K562 (cell line): ENCODE results near the gene EMID1. TPM values are rescaled to one million over a fixed set of nuclear protein-coding genes. Genes with fewer than 3 reads are reported as not detected.
A peak's percentile ranks its signal among the peaks of the same experiment; 100 is the strongest.
"Not testable (repeated sequence)": the region's sequence is repeated elsewhere in the genome, so short reads cannot be mapped to it uniquely, and the experiment has no call there.

Experiments
- ATAC-seq: fragments of 200-7000 bp; cut with Tn5 transposase; 3 replicates; pipeline ENCODE4 v1.9.1; 2020; ENCODE audit warnings: moderate library complexity
- BruUV-seq: library from RNA; stranded (reverse); fragments of 400-500 nt; replicated peaks from 2 replicates; lab custom pipeline; 2021; lab: Mats Ljungman, UMichigan
- CTCF ChIA-PET: fragments of 300-600 bp; formaldehyde crosslinking; extraction: SDS; loops from one replicate; lab custom pipeline; 2021; ENCODE audit warnings: low intra/inter-chr PET ratio; lab: Yijun Ruan, JAX
- POLR2A ChIA-PET: fragments of 300-600, 350-650 bp; sonication (Branson Sonifier 250); formaldehyde crosslinking; extraction: SDS; loops from one replicate; lab custom pipeline; 2021; ENCODE audit warnings: antibody characterized with exemption, inconsistent platforms; lab: Yijun Ruan, JAX
- DNase-seq, 4 experiments: peaks; one replicate each; pipeline versions ENCODE4 v3.0.0 to v3.0.0-alpha.2; 2011 to 2018; ENCODE audit warnings: low spot score in 3 of 4, mixed read lengths in 3 of 4; ENCODE audit errors: extremely low read depth in 1 of 4
- FAIRE-seq: peaks from 2 replicates; lab custom pipeline; 2011; peaks lifted over from hg19 to GRCh38; lab: Jason Lieb, UNC
- H2AFZ ChIP-seq: 2 replicates; pipeline ENCODE4 v1.6.0; 2011; ENCODE audit warnings: low read depth, low read length, control low read depth, inconsistent platforms
- H3K27ac ChIP-seq: fragments of 200-600 bp; 3 replicates; pipeline ENCODE4 v1.8.0; 2011; ENCODE audit warnings: low read depth, mild to moderate bottlenecking, control low read depth, inconsistent platforms, low read length, moderate library complexity, mixed read lengths; ENCODE audit errors: extremely low read depth
- H3K27me3 ChIP-seq, 2 experiments: fragments of 300-600 bp in 1 of 2; 2 replicates in 1 of 2; 3 replicates in 1 of 2; pipeline versions ENCODE4 v1.6.0 to v1.8.0; 2011; ENCODE audit warnings: inconsistent platforms in 2 of 2, low read length in 2 of 2, mild to moderate bottlenecking in 1 of 2, mixed read lengths in 1 of 2, moderate library complexity in 1 of 2; ENCODE audit not compliant: control insufficient read depth in 2 of 2, insufficient read depth in 2 of 2
- H3K36me3 ChIP-seq: fragments of 300-600 bp; 3 replicates; pipeline ENCODE4 v1.8.0; 2011; ENCODE audit warnings: mild to moderate bottlenecking, low read length, inconsistent platforms; ENCODE audit not compliant: control insufficient read depth, insufficient read depth
- H3K4me1 ChIP-seq, 2 experiments: fragments of 200-600 bp in 1 of 2; replicated peaks in 1 of 2; 2 replicates in 1 of 2; 3 replicates in 1 of 2; pipeline versions ENCODE4 v1.5.1 to v1.8.0; 2011; ENCODE audit warnings: inconsistent platforms in 2 of 2, low read length in 2 of 2, mild to moderate bottlenecking in 1 of 2, mixed read lengths in 1 of 2, moderate library complexity in 1 of 2; ENCODE audit not compliant: control insufficient read depth in 2 of 2, insufficient read depth in 2 of 2
- H3K4me2 ChIP-seq: 2 replicates; pipeline ENCODE4 v1.6.1; 2011; ENCODE audit warnings: low read length, control low read depth, inconsistent platforms, mixed read lengths; ENCODE audit not compliant: insufficient read depth
- H3K4me3 ChIP-seq: fragments of 200-600 bp; sonication (generic), shearing (Covaris generic); 2 replicates; pipeline ENCODE4 v1.5.1; 2016; ENCODE audit warnings: control low read depth, inconsistent platforms
- H3K79me2 ChIP-seq: fragments of 200-600 bp; 3 replicates; pipeline ENCODE4 v1.8.0; 2011; ENCODE audit warnings: low read length, inconsistent platforms; ENCODE audit not compliant: control insufficient read depth, insufficient read depth
- H3K9ac ChIP-seq, 2 experiments: 2 replicates each; pipeline versions ENCODE4 v1.6.0 to v1.6.1; 2011; ENCODE audit warnings: low read depth in 2 of 2, low read length in 2 of 2, control low read depth in 1 of 2, inconsistent platforms in 1 of 2, mild to moderate bottlenecking in 1 of 2, mixed read lengths in 1 of 2; ENCODE audit not compliant: insufficient read depth in 1 of 2
- H3K9me1 ChIP-seq: one replicate; pipeline ENCODE4 v1.6.0; 2011; ENCODE audit warnings: inconsistent platforms, mild to moderate bottlenecking, low read length, moderate library complexity; ENCODE audit not compliant: control insufficient read depth, insufficient read depth
- H3K9me3 ChIP-seq: replicated peaks from 2 replicates; pipeline ENCODE4 v1.5.1; 2011; ENCODE audit warnings: low read depth, low read length, inconsistent platforms; ENCODE audit not compliant: control insufficient read depth, insufficient read depth
- H4K20me1 ChIP-seq: replicated peaks from 2 replicates; pipeline ENCODE4 v1.6.1; 2011; ENCODE audit warnings: low read length, inconsistent platforms, mixed read lengths; ENCODE audit not compliant: control insufficient read depth, insufficient read depth
- MIER1 ChIP-seq: fragments of 450-650 bp; IDR thresholded peaks from 2 replicates; pipeline ENCODE4 v1.6.1; 2016; ENCODE audit warnings: antibody characterized with exemption, mild to moderate bottlenecking, low read depth
- PHF21A ChIP-seq: fragments of 450-650 bp; IDR thresholded peaks from 2 replicates; pipeline ENCODE4 v1.6.1; 2017; ENCODE audit warnings: low read depth, borderline replicate concordance
- PTBP1 ChIP-seq: fragments of 200-400 bp; formaldehyde crosslinking; IDR thresholded peaks from 2 replicates; pipeline ENCODE4 v1.6.1; 2017; ENCODE audit warnings: low read depth, low read length
- RBM25 ChIP-seq: fragments of 200-400 bp; formaldehyde crosslinking; IDR thresholded peaks from 2 replicates; pipeline ENCODE4 v1.6.1; 2018; ENCODE audit warnings: low read length, low read depth, moderate library complexity; ENCODE audit not compliant: severe bottlenecking
- WGBS: fragments of 100-300 bp; shearing (Covaris generic); methylation state at CpG from one replicate; pipeline ENCODE4 v1.1.6; 2016; ENCODE audit warnings: low coverage, mixed read lengths; ENCODE audit not compliant: insufficient coverage; ENCODE audit errors: missing lambda C conversion rate; 5-methylcytosine and 5-hydroxymethylcytosine counted together
- in situ Hi-C: fragments of 300-500 bp; cut with MboI; formaldehyde crosslinking; loops from 4 replicates; pipeline ENCODE4 v1.15.0; 2018; ENCODE audit warnings: inconsistent platforms, mixed read lengths
- intact Hi-C: fragments of 100-400 bp; cut with micrococcal nuclease; formaldehyde crosslinking; loops from 2 replicates; pipeline ENCODE4 v1.14.2; 2022
- polyA plus RNA-seq, 8 experiments: library from polyadenylated mRNA; depleted of rRNA in 4 of 8; stranded (reverse) in 5 of 8; unstranded in 3 of 8; fragments of >200 nt; fragmentation: Nextera tagmentation in 2 of 8; fragmentation: Illumina TruSeq in 1 of 8; extraction: Ambion mirVana in 2 of 8; extraction: Trizol in 1 of 8; gene quantifications; 2 replicates each; pipeline versions ENCODE4 v1.2.1 to v1.2.3, GENCODE V29; 2011 to 2014; ENCODE audit warnings: inconsistent platforms in 1 of 8, missing spikeins in 1 of 8
- total RNA-seq, 7 experiments: library from RNA; depleted of rRNA in 6 of 7; stranded (reverse); fragments of >200 nt in 6 of 7; fragmentation: Illumina TruSeq in 2 of 7; extraction: Trizol in 2 of 7; gene quantifications; 2 replicates each; pipeline versions ENCODE4 v1.2.1 to v1.2.3, GENCODE V29; 2011 to 2021; ENCODE audit warnings: low replicate concordance in 1 of 7
- TF ChIP-seq, protein P1 (sequence below): fragments of 450-650 bp; IDR thresholded peaks from 2 replicates; pipeline ENCODE4 v1.6.1; 2016

The EMID1 gene
- total and polyA plus RNA-seq, 9 of the 15 experiments (the other 6 are each of a cell fraction or from before 2014, with no cell fraction given), result 0.15 to 7.2 (median 2.7) TPM

DNA sequence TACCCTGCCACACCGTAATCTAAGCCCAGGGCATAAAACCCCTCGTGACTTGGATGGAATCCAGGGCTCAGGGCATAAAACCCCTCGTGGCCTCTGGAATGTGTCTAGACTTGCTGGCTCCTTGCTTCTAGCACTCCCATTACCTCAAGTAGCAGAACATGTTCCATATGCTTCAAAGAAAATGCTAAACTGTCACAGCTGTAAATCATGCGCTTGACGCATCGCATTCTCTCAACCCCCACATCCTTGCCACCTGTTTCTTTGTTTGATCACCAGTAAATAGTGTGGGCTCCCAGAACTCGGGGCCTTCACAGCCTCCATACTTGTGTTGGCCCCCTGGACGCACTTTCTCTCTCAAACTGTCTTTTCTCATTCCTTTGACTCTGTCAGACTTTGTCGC, 34.8 kb downstream of the EMID1 start:
- H3K9me3 ChIP-seq, H3K4me1 ChIP-seq, H3K9me1 ChIP-seq, H2AFZ ChIP-seq, H3K4me2 ChIP-seq, DNase-seq, ATAC-seq, FAIRE-seq, in situ Hi-C loops, H3K27ac ChIP-seq, H4K20me1 ChIP-seq, H3K27me3 ChIP-seq, H3K36me3 ChIP-seq, CTCF ChIA-PET, H3K79me2 ChIP-seq, BruUV-seq, POLR2A ChIA-PET, H3K9ac ChIP-seq, H3K4me3 ChIP-seq: not testable (repeated sequence)
- intact Hi-C loops, result loop anchor here (10.0 kb wide), 1 partner anchor 636 kb away; no protein-coding TSS in a partner anchor
- WGBS, result 59% methylated on average over 8 of the region's 9 CpGs
- TF ChIP-seq, protein P1, sequence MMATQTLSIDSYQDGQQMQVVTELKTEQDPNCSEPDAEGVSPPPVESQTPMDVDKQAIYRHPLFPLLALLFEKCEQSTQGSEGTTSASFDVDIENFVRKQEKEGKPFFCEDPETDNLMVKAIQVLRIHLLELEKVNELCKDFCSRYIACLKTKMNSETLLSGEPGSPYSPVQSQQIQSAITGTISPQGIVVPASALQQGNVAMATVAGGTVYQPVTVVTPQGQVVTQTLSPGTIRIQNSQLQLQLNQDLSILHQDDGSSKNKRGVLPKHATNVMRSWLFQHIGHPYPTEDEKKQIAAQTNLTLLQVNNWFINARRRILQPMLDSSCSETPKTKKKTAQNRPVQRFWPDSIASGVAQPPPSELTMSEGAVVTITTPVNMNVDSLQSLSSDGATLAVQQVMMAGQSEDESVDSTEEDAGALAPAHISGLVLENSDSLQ, result peak; percentile 52

DNA sequence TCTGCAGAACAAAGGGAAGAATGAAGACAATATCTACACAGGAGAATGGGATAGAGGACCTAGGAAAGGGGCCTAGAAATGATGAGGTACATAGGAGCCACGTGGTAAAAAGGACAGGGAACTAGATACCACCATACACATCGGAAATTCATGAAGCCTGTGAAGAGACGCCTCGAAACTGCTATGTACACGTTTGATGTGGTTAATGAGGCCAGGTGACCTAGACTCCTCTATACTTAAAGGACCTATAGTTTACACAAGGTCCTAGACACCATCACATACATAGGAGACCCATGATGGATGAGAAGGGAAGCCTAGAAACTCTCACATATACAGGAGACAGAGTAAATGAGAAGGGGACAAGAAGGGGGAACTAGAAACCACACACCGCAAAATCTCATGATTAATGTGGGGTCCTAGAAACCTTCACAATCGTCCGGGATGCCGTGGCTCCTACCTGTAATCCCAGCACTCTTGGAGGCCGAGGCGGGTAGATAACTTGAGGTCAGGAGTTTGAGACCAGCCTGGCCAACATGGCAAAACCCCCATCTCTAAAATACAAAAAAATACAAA, 38.3 kb downstream of the EMID1 start:
- BruUV-seq, result no TSS peak
- intact Hi-C loops, result loop anchor here (2.0 to 10.0 kb wide), 4 partner anchors 15 to 639 kb away; no protein-coding TSS in a partner anchor
- Histone ChIP-seq H3K4me1 (peaks cover 0 to 6% of the 10 kb centered on the region in 2 experiments; a peak in 2 of 5 replicates), H3K27me3 (no peaks in the 10 kb centered on the region), H3K9ac (no peak overlapping the region), H3K79me2 (no peaks in the 10 kb centered on the region), H2AFZ (no peak overlapping the region), H3K4me3 (no peak overlapping the region), H3K9me1 (no peaks in the 10 kb centered on the region), H3K4me2 (no peak overlapping the region), H3K27ac (no peak overlapping the region), H3K9me3 (no peaks in the 10 kb centered on the region), H4K20me1 (0 out of 2 replicates have a peak, but pooled peaks cover 4% of the 10 kb centered on the region), H3K36me3 (no peaks in the 10 kb centered on the region)
- ChIA-PET POLR2A (interaction anchor here (1.0 kb wide), 1 partner anchor 78 kb away, joined by 3 read pairs; no protein-coding TSS in a partner anchor), CTCF (interaction anchor here (0.5 kb wide), 1 partner anchor 519 kb away, joined by 3 read pairs; no protein-coding TSS in a partner anchor)
- in situ Hi-C loops, result no loop called here
- ATAC-seq (no peak), FAIRE-seq (no peak), DNase-seq (no peak)
- TF ChIP-seq PTBP1, result peak; percentile 65; the same call in 1 of the 2 replicates
- peak; percentile 95 for TF ChIP-seq MIER1
- TF ChIP-seq PHF21A, result no peak
- peak; percentile 46 for TF ChIP-seq RBM25
- WGBS, result 62% methylated on average over 11 of the region's 11 CpGs
